BE2C (cell line): ENCODE data around the gene HAGH.

ENCODE experiments used
- DNase-seq: peaks from one replicate; pipeline ENCODE4 v3.0.0-alpha.2; 2020
- H3K27me3 ChIP-seq: fragments of 250-450 bp; sonication (Bioruptor Pico); 2 replicates; pipeline ENCODE4 v1.5.1; 2020; ENCODE audit warnings: mild to moderate bottlenecking
- H3K36me3 ChIP-seq: fragments of 250-450 bp; sonication (Bioruptor Pico); 2 replicates; pipeline ENCODE4 v1.5.1; 2020; ENCODE audit warnings: mild to moderate bottlenecking
- H3K4me1 ChIP-seq: fragments of 250-450 bp; sonication (Bioruptor Pico); 2 replicates; pipeline ENCODE4 v1.5.1; 2020
- H3K4me3 ChIP-seq: 2 replicates; pipeline ENCODE4 v1.5.1; 2011; ENCODE audit warnings: low read depth, low read length
- H3K9me3 ChIP-seq: fragments of 250-450 bp; sonication (Bioruptor Pico); 2 replicates; pipeline ENCODE4 v1.5.1; 2020
- CTCF ChIP-seq: IDR thresholded peaks from 2 replicates; pipeline ENCODE4 v1.5.1; 2012; ENCODE audit warnings: mild to moderate bottlenecking, low read depth, low read length

Gene HAGH

GRCh38 chr16:1821861-1822611 is 4.6 kb downstream of the HAGH start:
- TF ChIP-seq CTCF, result no peak
- no peaks in the 10 kb centered on the region for H3K9me3 ChIP-seq
- no peak for DNase-seq
- no peaks in the 10 kb centered on the region for H3K4me1 ChIP-seq
- no peak overlapping the region for H3K4me3 ChIP-seq
- peaks cover 4% of the 10 kb centered on the region for H3K36me3 ChIP-seq
- no peaks in the 10 kb centered on the region for H3K27me3 ChIP-seq

- no peak overlapping the region for H3K4me3 ChIP-seq
- no peak for TF ChIP-seq CTCF
- peaks cover 12% of the 10 kb centered on the region for H3K36me3 ChIP-seq
- DNase-seq, result no peak
- H3K9me3 ChIP-seq, result no peaks in the 10 kb centered on the region
- H3K27me3 ChIP-seq, result no peaks in the 10 kb centered on the region
- H3K4me1 ChIP-seq, result no peaks in the 10 kb centered on the region
Measured at GRCh38 chr16:1820946-1821290, 5.7 kb downstream of the HAGH start.

- no peak overlapping the region for H3K4me3 ChIP-seq
- H3K27me3 ChIP-seq, result no peaks in the 10 kb centered on the region
- peaks cover 15% of the 10 kb centered on the region for H3K36me3 ChIP-seq
- no peak for DNase-seq
- H3K9me3 ChIP-seq, result no peaks in the 10 kb centered on the region
- TF ChIP-seq CTCF, result no peak
- no peaks in the 10 kb centered on the region for H3K4me1 ChIP-seq
Measured at GRCh38 chr16:1820096-1820945, 6.3 kb downstream of the HAGH start.

GRCh38 chr16:1819611-1820010 is 7.0 kb downstream of the HAGH start:
- no peaks in the 10 kb centered on the region for H3K4me1 ChIP-seq
- peaks cover 17% of the 10 kb centered on the region for H3K36me3 ChIP-seq
- no peak for DNase-seq
- no peak for TF ChIP-seq CTCF
- H3K4me3 ChIP-seq, result no peak overlapping the region
- no peaks in the 10 kb centered on the region for H3K9me3 ChIP-seq
- H3K27me3 ChIP-seq, result no peaks in the 10 kb centered on the region

- DNase-seq, result no peak
- Histone ChIP-seq H3K4me1 (no peaks in the 10 kb centered on the region), H3K36me3 (peaks cover 17% of the 10 kb centered on the region), H3K27me3 (no peaks in the 10 kb centered on the region), H3K4me3 (no peak overlapping the region), H3K9me3 (no peaks in the 10 kb centered on the region)
- TF ChIP-seq CTCF, result no peak
Measured at GRCh38 chr16:1818873-1819525, 7.6 kb downstream of the HAGH start.
